Left colon (tissue), 2 donors: Measurements from ENCODE around the gene FMNL2. TPM values are rescaled to one million over a fixed set of nuclear protein-coding genes. Genes with fewer than 3 reads are reported as not detected.

Source experiments
- ATAC-seq: fragments of 200-7000 bp; cut with Tn5 transposase; one replicate; pipeline ENCODE4 v1.9.1; 2020; ENCODE audit warnings: mild to moderate bottlenecking, moderate library complexity
- DNase-seq, 2 donors: peaks; one replicate each; pipeline ENCODE4 v3.0.0-alpha.2; 2020
- intact Hi-C, 2 donors: fragments of 100-400 bp; cut with DNase I in 1 of 2; cut with micrococcal nuclease in 1 of 2; formaldehyde crosslinking; loops; one replicate each; pipeline versions ENCODE4 v1.11.2 to v1.14.0; 2022; cut with DNase I, micrococcal nuclease
- total RNA-seq, 2 donors: library from RNA; stranded (reverse); fragmentation: NEBNext Ultra II Directional; extraction: Animal tissue kit (Norgen Biotek cat#: 25700); gene quantifications; one replicate each; pipeline ENCODE4 v1.2.1, GENCODE V29; 2021
- donor health status: DM: no; HTN: no; CAD: no.
- donor health status: DM: yes; HTN: yes; CAD: no.

FMNL2 gene
- total RNA-seq, 2 donors from 2014 or later: 14.8 to 14.9 TPM

- ATAC-seq: no peak
- no peak for DNase-seq
- intact Hi-C loops: no loop called here
These were observed 264.2 kb downstream of the FMNL2 start for GRCh38 chr2:152598975-152599759.

GRCh38 chr2:152600051-152600657 lies 265.2 kb downstream of the FMNL2 start:
- DNase-seq (no peak), ATAC-seq (peak; percentile 21)
- intact Hi-C loops: no loop called here

- DNase-seq (no peak), ATAC-seq (no peak)
- intact Hi-C loops: no loop called here
These were observed 265.7 kb downstream of the FMNL2 start for GRCh38 chr2:152600697-152601096.

- intact Hi-C loops: no loop called here
- DNase-seq (no peak), ATAC-seq (no peak)
These were observed 267.8 kb downstream of the FMNL2 start for GRCh38 chr2:152602750-152603149.

- DNase-seq (no peak), ATAC-seq (no peak)
- intact Hi-C loops: no loop called here
These were observed 268.2 kb downstream of the FMNL2 start for GRCh38 chr2:152603166-152603565.

GRCh38 chr2:152606081-152606480 lies 271.1 kb downstream of the FMNL2 start:
- DNase-seq (no peak), ATAC-seq (no peak)
- intact Hi-C loops: no loop called here

- no peak for DNase-seq
- no peak for ATAC-seq
- intact Hi-C loops: no loop called here
These were observed 272.0 kb downstream of the FMNL2 start for GRCh38 chr2:152606941-152607340.

GRCh38 chr2:152607793-152608300 lies 272.9 kb downstream of the FMNL2 start:
- ATAC-seq: no peak

GRCh38 chr2:152609154-152609553 lies 274.2 kb downstream of the FMNL2 start:
- ATAC-seq: no peak
- intact Hi-C loops: no loop called here
- DNase-seq: no peak

More at GRCh38 chr2:152607793-152608300, 272.9 kb downstream of the FMNL2 start:
- intact Hi-C loops: no loop called here
- DNase-seq: no peak

GRCh38 chr2:152609699-152610098 lies 274.7 kb downstream of the FMNL2 start:
- intact Hi-C loops: no loop called here
- DNase-seq: no peak
- ATAC-seq: no peak

GRCh38 chr2:152611458-152612231 lies 276.7 kb downstream of the FMNL2 start:
- DNase-seq: peak in 1 of 2 donors; percentile 29
- peak; percentile 88 for ATAC-seq
- intact Hi-C loops: no loop called here

- DNase-seq: no peak
- ATAC-seq: no peak
- intact Hi-C loops: no loop called here
These were observed 278.3 kb downstream of the FMNL2 start for GRCh38 chr2:152613235-152613634.

GRCh38 chr2:152615177-152615576 lies 280.2 kb downstream of the FMNL2 start:
- intact Hi-C loops: no loop called here
- ATAC-seq: no peak
- DNase-seq: no peak

- intact Hi-C loops: no loop called here
- no peak for ATAC-seq
- no peak for DNase-seq
These were observed 282.6 kb downstream of the FMNL2 start for GRCh38 chr2:152617456-152618192.

- no peak for ATAC-seq
- intact Hi-C loops: no loop called here
- DNase-seq: no peak
These were observed 283.2 kb downstream of the FMNL2 start for GRCh38 chr2:152618193-152618564.

- ATAC-seq (no peak), DNase-seq (no peak)
- intact Hi-C loops: loop anchor here in 1 of 2 donors (10.0 kb wide), 2 partner anchors 285 to 585 kb away; partner anchors contain the start of gene FMNL2
These were observed 285.2 kb downstream of the FMNL2 start for GRCh38 chr2:152620208-152620607.

GRCh38 chr2:152620985-152621384 lies 286.0 kb downstream of the FMNL2 start:
- DNase-seq (no peak), ATAC-seq (no peak)
- intact Hi-C loops: loop anchor here in 1 of 2 donors (10.0 kb wide), 2 partner anchors 286 to 586 kb away; partner anchors contain the start of gene FMNL2

- DNase-seq (no peak), ATAC-seq (no peak)
- intact Hi-C loops: loop anchor here in 1 of 2 donors (10.0 kb wide), 2 partner anchors 287 to 587 kb away; partner anchors contain the start of gene FMNL2
These were observed 287.2 kb downstream of the FMNL2 start for GRCh38 chr2:152622219-152622618.
